GM12873 (cell line): ENCODE measurements around the gene PRR29.

Experiments used
- TF ChIP-seq, protein P1 (sequence below): IDR thresholded peaks from 2 replicates; pipeline ENCODE4 v1.5.1; 2012; ENCODE audit warnings: low read depth, mild to moderate bottlenecking, moderate library complexity, low read length, control low read depth; ENCODE audit not compliant: insufficient read depth; ENCODE audit errors: missing control alignments

PRR29 gene

GRCh38 chr17:63991611-63992010, 6.5 kb upstream of the PRR29 start:
- TF ChIP-seq, protein P1, sequence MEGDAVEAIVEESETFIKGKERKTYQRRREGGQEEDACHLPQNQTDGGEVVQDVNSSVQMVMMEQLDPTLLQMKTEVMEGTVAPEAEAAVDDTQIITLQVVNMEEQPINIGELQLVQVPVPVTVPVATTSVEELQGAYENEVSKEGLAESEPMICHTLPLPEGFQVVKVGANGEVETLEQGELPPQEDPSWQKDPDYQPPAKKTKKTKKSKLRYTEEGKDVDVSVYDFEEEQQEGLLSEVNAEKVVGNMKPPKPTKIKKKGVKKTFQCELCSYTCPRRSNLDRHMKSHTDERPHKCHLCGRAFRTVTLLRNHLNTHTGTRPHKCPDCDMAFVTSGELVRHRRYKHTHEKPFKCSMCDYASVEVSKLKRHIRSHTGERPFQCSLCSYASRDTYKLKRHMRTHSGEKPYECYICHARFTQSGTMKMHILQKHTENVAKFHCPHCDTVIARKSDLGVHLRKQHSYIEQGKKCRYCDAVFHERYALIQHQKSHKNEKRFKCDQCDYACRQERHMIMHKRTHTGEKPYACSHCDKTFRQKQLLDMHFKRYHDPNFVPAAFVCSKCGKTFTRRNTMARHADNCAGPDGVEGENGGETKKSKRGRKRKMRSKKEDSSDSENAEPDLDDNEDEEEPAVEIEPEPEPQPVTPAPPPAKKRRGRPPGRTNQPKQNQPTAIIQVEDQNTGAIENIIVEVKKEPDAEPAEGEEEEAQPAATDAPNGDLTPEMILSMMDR = no peak

DNA sequence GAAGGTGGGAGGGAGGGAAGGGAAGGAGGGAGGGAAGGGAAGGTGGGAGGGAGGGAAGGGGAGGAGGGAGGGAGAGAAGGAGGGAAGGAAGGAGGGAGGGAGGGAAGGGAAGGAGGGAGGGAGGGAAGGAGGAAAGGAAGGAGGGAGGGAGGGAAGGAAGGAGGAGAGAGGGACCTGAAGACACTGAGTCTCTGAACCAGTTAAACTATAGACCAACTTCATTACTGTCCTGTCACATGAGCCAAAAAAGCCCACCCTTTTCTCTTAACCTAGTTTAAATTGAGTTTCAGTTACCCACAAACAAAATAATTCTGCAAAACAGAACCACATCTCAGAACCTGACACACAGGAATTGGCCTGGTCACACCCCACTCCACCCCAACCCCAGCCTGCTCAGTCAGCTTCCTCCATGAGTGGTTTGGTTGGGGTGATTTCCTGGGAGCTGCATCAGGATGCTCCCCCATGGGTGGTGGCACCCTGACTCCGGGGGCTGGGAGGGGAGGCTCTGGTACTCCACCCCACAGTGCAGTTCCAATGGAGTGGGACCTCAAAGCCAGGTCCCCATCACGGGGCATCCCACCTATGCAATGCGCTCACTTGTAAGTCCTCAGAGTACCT, 4.7 kb upstream of the PRR29 start:
- TF ChIP-seq, protein P1 = no peak

- TF ChIP-seq, protein P1 = no peak
Observed at GRCh38 chr17:63995626-63996025, 2.5 kb upstream of the PRR29 start.

DNA sequence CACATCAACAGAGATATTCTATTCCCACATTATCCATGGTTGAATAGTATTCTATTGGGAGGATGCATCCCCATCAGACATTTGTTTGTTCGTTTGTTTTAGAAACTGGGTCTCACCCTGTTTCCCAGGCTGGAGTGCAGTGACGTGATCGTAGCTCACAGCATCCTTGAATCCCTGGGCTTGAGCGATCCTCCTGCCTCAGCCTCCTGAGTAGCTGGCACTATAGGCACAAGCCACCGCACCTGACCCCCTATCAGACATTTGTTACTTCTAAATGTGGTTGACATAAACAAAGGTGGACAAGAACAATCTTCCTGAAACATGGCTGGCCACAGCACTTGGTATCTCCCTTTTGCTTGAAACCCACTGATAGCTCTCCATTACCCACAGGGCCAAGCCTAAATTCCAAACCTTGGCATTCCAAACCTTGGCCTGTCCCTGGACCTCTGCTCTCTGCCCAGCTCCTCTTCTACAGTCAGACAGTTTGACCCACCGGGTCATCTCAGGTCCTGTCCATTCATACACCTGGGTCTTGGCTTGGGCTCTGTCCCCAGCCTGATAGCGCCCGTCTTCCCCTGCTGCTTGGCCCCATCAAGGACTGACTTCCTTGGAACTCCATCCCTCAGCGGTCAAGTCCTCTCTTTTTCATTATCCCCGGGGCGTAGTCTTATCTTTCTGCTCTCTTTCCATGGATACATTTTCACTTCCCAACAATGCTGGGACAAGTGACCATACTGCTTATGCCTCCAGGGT, 1.5 kb upstream of the PRR29 start:
- TF ChIP-seq, protein P1 = no peak

GRCh38 chr17:63997341-63998048, 656 bp upstream of the PRR29 start:
- TF ChIP-seq, protein P1 = no peak

DNA sequence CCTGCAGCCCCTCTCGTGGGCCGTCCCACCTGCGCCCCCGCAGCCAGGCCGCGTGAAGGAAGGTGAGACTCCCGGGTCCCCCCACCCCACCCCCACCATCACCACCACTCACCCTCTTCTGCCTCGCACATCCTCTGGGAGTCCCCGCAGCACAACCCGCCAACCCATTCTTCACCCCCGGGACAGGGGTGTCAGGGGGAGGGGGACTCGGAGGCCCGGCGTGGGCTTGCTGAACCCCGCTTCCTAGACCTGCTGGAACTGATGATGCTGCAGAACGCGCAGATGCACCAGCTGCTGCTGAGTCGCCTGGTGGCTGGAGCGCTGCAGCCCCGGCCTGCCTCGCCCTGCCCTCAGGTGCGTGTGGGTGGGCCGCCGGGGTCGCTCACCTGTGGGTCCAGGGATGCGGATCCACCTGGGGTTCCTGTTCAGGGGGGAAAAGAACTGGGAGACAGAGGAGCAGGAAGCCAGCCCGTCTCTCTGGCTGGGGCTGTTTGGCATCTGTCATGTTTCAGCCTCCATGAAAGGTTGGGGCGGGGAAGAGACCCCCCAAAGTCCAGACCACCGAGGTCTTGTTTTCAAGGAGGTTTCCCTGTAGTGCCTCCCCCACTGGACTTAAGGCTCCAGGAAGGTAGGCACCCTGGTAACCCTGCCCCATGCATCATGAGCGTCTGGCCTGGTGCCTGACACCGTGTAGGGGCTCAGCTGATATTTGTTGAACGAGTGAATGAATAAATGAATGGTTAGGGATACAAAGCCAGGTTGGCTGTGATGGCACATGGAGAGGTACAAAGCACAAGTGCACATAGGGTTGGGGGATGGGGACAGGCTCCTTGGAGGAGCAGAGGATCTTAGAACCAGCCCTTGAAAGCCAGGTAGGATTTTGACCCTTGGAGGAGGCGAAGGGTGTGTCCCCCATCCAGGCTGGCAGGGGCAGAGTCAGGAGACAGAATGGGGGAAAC, 849 bp downstream of the PRR29 start:
- TF ChIP-seq, protein P1 = no peak
